MM.1S (cell line): Measurements from ENCODE around the gene IVNS1ABP.

Experiments used
- EZH2phosphoT487 ChIP-seq: fragments of 300-600 bp; sonication (generic); IDR thresholded peaks from 2 replicates; pipeline ENCODE4 v1.6.1; 2018; ENCODE audit warnings: antibody characterized with exemption, low read length
- TF ChIP-seq, protein P1 (sequence below): fragments of 300-600 bp; sonication (generic); IDR thresholded peaks from 2 replicates; pipeline ENCODE4 v1.5.1; 2016; ENCODE audit warnings: antibody characterized with exemption, low read length, mixed read lengths

- TF ChIP-seq, protein P1, sequence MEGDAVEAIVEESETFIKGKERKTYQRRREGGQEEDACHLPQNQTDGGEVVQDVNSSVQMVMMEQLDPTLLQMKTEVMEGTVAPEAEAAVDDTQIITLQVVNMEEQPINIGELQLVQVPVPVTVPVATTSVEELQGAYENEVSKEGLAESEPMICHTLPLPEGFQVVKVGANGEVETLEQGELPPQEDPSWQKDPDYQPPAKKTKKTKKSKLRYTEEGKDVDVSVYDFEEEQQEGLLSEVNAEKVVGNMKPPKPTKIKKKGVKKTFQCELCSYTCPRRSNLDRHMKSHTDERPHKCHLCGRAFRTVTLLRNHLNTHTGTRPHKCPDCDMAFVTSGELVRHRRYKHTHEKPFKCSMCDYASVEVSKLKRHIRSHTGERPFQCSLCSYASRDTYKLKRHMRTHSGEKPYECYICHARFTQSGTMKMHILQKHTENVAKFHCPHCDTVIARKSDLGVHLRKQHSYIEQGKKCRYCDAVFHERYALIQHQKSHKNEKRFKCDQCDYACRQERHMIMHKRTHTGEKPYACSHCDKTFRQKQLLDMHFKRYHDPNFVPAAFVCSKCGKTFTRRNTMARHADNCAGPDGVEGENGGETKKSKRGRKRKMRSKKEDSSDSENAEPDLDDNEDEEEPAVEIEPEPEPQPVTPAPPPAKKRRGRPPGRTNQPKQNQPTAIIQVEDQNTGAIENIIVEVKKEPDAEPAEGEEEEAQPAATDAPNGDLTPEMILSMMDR: no peak
- no peak for TF ChIP-seq EZH2phosphoT487
Measured at GRCh38 chr1:185316163-185317033, 645 bp downstream of the IVNS1ABP start.
